HepG2 (cell line): Measurements from ENCODE around the gene MYO7A. TPM values are rescaled to one million over a fixed set of nuclear protein-coding genes. Genes with fewer than 3 reads are reported as not detected.

Source experiments
- BORCS8-MEF2B ChIP-seq: sonication (generic); formaldehyde crosslinking; IDR thresholded peaks from 2 replicates; pipeline ENCODE4 v1.8.0; 2022; ENCODE audit warnings: mild to moderate bottlenecking, missing genetic modification reagents
- E2F1 ChIP-seq: sonication (generic); formaldehyde crosslinking; IDR thresholded peaks from 2 replicates; pipeline ENCODE4 v1.5.0; 2020; ENCODE audit warnings: missing genetic modification reagents
- FOXP1 ChIP-seq, 2 experiments: fragments of 450-650 bp in 1 of 2; IDR thresholded peaks; 2 replicates each; pipeline ENCODE4 v1.6.1; 2017 to 2018; ENCODE audit warnings: antibody characterized with exemption in 1 of 2
- IKZF5 ChIP-seq: IDR thresholded peaks from 2 replicates; pipeline ENCODE4 v1.6.1; 2018; ENCODE audit warnings: missing genetic modification reagents, mild to moderate bottlenecking, missing compliant biosample characterization
- JUND ChIP-seq: sonication (generic); formaldehyde crosslinking; IDR thresholded peaks from 2 replicates; pipeline ENCODE4 v1.8.0; 2022; ENCODE audit warnings: mild to moderate bottlenecking, missing genetic modification reagents
- PHF20 ChIP-seq: sonication (generic); formaldehyde crosslinking; IDR thresholded peaks from 2 replicates; pipeline ENCODE4 v1.5.0; 2020; ENCODE audit warnings: mild to moderate bottlenecking, missing genetic modification reagents
- SP1 ChIP-seq, 2 experiments: fragments of 450-650 bp in 1 of 2; sonication (generic) in 1 of 2; formaldehyde crosslinking in 1 of 2; IDR thresholded peaks; 2 replicates each; pipeline versions ENCODE4 v1.4.0 to v1.6.1; 2016 to 2020; ENCODE audit warnings: missing genetic modification reagents in 1 of 2
- SP5 ChIP-seq: IDR thresholded peaks from 2 replicates; pipeline ENCODE4 v1.6.1; 2016; ENCODE audit warnings: low read depth, borderline replicate concordance
- ZNF121 ChIP-seq: sonication (generic); formaldehyde crosslinking; IDR thresholded peaks from 2 replicates; pipeline ENCODE4 v1.5.0; 2020; ENCODE audit warnings: mild to moderate bottlenecking, missing genetic modification reagents
- ZNF136 ChIP-seq: sonication (generic); formaldehyde crosslinking; IDR thresholded peaks from 2 replicates; pipeline ENCODE4 v1.8.1; 2022; ENCODE audit warnings: low read depth, mild to moderate bottlenecking, moderate library complexity, missing genetic modification reagents
- ZNF317 ChIP-seq: sonication (generic); formaldehyde crosslinking; IDR thresholded peaks from 2 replicates; pipeline ENCODE4 v1.5.0; 2020; ENCODE audit warnings: mild to moderate bottlenecking, missing genetic modification reagents
- ZNF572 ChIP-seq: sonication (generic); formaldehyde crosslinking; IDR thresholded peaks from 2 replicates; pipeline ENCODE4 v1.5.1; 2020; ENCODE audit warnings: mild to moderate bottlenecking, missing genetic modification reagents
- ZNF605 ChIP-seq: sonication (generic); formaldehyde crosslinking; IDR thresholded peaks from 2 replicates; pipeline ENCODE4 v1.8.0; 2022; ENCODE audit warnings: mild to moderate bottlenecking, missing genetic modification reagents
- ZNF607 ChIP-seq: sonication (generic); formaldehyde crosslinking; IDR thresholded peaks from 2 replicates; pipeline ENCODE4 v1.5.1; 2020; ENCODE audit warnings: missing genetic modification reagents, mild to moderate bottlenecking, borderline replicate concordance
- ZNF687 ChIP-seq: sonication (generic); formaldehyde crosslinking; IDR thresholded peaks from 2 replicates; pipeline ENCODE4 v1.5.1; 2020; ENCODE audit warnings: mild to moderate bottlenecking, missing genetic modification reagents, moderate library complexity
- ZNF841 ChIP-seq: sonication (generic); formaldehyde crosslinking; IDR thresholded peaks from 2 replicates; pipeline ENCODE4 v1.8.1; 2023; ENCODE audit warnings: missing genetic modification reagents, borderline replicate concordance
- ZNF891 ChIP-seq: sonication (generic); formaldehyde crosslinking; IDR thresholded peaks from 2 replicates; pipeline ENCODE4 v1.5.0; 2020; ENCODE audit warnings: mild to moderate bottlenecking, missing genetic modification reagents
- ZSCAN25 ChIP-seq: sonication (generic); formaldehyde crosslinking; IDR thresholded peaks from 2 replicates; pipeline ENCODE4 v1.8.0; 2022; ENCODE audit warnings: mild to moderate bottlenecking, missing genetic modification reagents
- ZSCAN9 ChIP-seq: IDR thresholded peaks from 2 replicates; pipeline ENCODE4 v1.6.1; 2016; ENCODE audit warnings: borderline replicate concordance
- polyA plus RNA-seq, 8 experiments: library from polyadenylated mRNA; depleted of rRNA in 3 of 8; stranded (reverse) in 7 of 8; unstranded in 1 of 8; fragments of >200 nt; fragmentation: Illumina TruSeq in 4 of 8; extraction: Trizol in 4 of 8; gene quantifications; 2 replicates each; pipeline versions ENCODE4 v1.2.1 to v1.2.3, GENCODE V29; 2011 to 2016; ENCODE audit warnings: low read depth in 4 of 8, missing spikeins in 1 of 8, mixed read lengths in 1 of 8; ENCODE audit not compliant: insufficient read depth in 1 of 8
- total RNA-seq, 5 experiments: library from RNA; depleted of rRNA; stranded (reverse); fragments of >200 nt; fragmentation: Illumina TruSeq; extraction: Trizol; gene quantifications; 2 replicates each; pipeline ENCODE4 v1.2.3, GENCODE V29; 2016; ENCODE audit warnings: low read depth in 1 of 5
- TF ChIP-seq, protein P1 (sequence below): sonication (generic); formaldehyde crosslinking; IDR thresholded peaks from 2 replicates; pipeline ENCODE4 v1.8.1; 2022; ENCODE audit warnings: mild to moderate bottlenecking, missing genetic modification reagents
- TF ChIP-seq, protein P2 (sequence below): sonication (generic); formaldehyde crosslinking; IDR thresholded peaks from 2 replicates; pipeline ENCODE4 v1.5.0; 2020; ENCODE audit warnings: mild to moderate bottlenecking, low read depth, missing genetic modification reagents, borderline replicate concordance
- TF ChIP-seq, protein P3 (sequence below): IDR thresholded peaks from 2 replicates; pipeline ENCODE4 v1.6.1; 2016; ENCODE audit warnings: missing compliant biosample characterization, missing genetic modification reagents, borderline replicate concordance

MYO7A gene
- total and polyA plus RNA-seq, 2 of the 13 experiments (the other 11 are each of a cell fraction or from before 2014, with no cell fraction given), result 7.5 to 10.0 TPM

DNA sequence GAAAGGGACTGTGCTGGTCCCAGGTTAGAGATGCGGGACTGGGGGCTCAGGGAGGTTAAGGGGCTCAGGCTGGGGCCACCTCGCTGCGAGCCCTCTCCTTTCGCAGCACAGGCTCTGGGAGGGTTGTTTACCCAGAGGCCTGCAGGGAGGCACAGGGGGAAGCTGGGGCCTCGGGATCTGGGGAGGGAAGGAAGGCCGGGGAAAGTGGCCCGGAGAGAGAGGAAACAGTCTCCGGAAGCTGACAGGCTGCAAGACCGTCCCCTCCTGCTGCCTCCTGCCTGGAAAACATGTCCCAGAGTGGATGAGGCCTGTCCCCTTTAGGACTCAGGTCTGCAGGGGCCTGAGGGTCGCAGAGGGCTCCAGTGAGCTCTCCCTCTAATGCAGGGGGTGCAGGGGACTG, 45.4 kb downstream of the MYO7A start (continued):
- no peak for TF ChIP-seq IKZF5
- TF ChIP-seq E2F1 (CRISPR knock-in tag), result no peak
- no peak for TF ChIP-seq ZSCAN25 (CRISPR knock-in tag)
- TF ChIP-seq ZNF607 (CRISPR knock-in tag), result no peak
- TF ChIP-seq ZNF121 (CRISPR knock-in tag), result 0 out of 2 replicates have a peak, but pooled peaks have one; percentile 17
- TF ChIP-seq SP1 (IDR thresholded peaks at IDR 0.05), result no peak
- TF ChIP-seq SP1 (CRISPR knock-in tag; IDR thresholded peaks at IDR 0.05), result no peak
- TF ChIP-seq, protein P1, sequence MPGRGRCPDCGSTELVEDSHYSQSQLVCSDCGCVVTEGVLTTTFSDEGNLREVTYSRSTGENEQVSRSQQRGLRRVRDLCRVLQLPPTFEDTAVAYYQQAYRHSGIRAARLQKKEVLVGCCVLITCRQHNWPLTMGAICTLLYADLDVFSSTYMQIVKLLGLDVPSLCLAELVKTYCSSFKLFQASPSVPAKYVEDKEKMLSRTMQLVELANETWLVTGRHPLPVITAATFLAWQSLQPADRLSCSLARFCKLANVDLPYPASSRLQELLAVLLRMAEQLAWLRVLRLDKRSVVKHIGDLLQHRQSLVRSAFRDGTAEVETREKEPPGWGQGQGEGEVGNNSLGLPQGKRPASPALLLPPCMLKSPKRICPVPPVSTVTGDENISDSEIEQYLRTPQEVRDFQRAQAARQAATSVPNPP, result no peak
- no peak for TF ChIP-seq ZNF891 (CRISPR knock-in tag)
- TF ChIP-seq, protein P2, sequence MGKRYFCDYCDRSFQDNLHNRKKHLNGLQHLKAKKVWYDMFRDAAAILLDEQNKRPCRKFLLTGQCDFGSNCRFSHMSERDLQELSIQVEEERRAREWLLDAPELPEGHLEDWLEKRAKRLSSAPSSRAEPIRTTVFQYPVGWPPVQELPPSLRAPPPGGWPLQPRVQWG (CRISPR knock-in tag), result no peak
- TF ChIP-seq ZNF605 (CRISPR knock-in tag), result no peak
- TF ChIP-seq FOXP1 (IDR thresholded peaks at IDR 0.05), result no peak
- TF ChIP-seq FOXP1 (CRISPR knock-in tag; IDR thresholded peaks at IDR 0.05), result peak; percentile 49; the same call in 1 of the 2 replicates
- TF ChIP-seq BORCS8-MEF2B (CRISPR knock-in tag), result no peak
- TF ChIP-seq ZNF572 (CRISPR knock-in tag), result no peak
- TF ChIP-seq, protein P3, sequence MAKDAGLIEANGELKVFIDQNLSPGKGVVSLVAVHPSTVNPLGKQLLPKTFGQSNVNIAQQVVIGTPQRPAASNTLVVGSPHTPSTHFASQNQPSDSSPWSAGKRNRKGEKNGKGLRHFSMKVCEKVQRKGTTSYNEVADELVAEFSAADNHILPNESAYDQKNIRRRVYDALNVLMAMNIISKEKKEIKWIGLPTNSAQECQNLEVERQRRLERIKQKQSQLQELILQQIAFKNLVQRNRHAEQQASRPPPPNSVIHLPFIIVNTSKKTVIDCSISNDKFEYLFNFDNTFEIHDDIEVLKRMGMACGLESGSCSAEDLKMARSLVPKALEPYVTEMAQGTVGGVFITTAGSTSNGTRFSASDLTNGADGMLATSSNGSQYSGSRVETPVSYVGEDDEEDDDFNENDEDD (CRISPR knock-in tag), result peak; percentile 15; the same call in 1 of the 2 replicates
- TF ChIP-seq ZSCAN9 (CRISPR knock-in tag), result no peak
- TF ChIP-seq ZNF317 (CRISPR knock-in tag), result no peak
- 0 out of 2 replicates have a peak, but pooled peaks have one; percentile 26 for TF ChIP-seq SP5 (CRISPR knock-in tag)
- TF ChIP-seq PHF20 (CRISPR knock-in tag), result 0 out of 2 replicates have a peak, but pooled peaks have one; percentile 59
- no peak for TF ChIP-seq ZNF841 (CRISPR knock-in tag)
- no peak for TF ChIP-seq JUND (CRISPR knock-in tag)
- TF ChIP-seq ZNF136, result no peak
- TF ChIP-seq ZNF687 (CRISPR knock-in tag), result peak; percentile 85
